Measurements from ENCODE around the gene FRMD4A. TPM values are rescaled to one million over a fixed set of nuclear protein-coding genes. Genes with fewer than 3 reads are reported as not detected.
A peak's percentile ranks its signal among the peaks of the same experiment; 100 is the strongest.
"Not testable (repeated sequence)": the region's sequence is repeated elsewhere in the genome, so short reads cannot be mapped to it uniquely, and the experiment has no call there.

FRMD4A gene
- total RNA-seq, 1 experiment from 2014 or later, result 60.8 TPM

DNA sequence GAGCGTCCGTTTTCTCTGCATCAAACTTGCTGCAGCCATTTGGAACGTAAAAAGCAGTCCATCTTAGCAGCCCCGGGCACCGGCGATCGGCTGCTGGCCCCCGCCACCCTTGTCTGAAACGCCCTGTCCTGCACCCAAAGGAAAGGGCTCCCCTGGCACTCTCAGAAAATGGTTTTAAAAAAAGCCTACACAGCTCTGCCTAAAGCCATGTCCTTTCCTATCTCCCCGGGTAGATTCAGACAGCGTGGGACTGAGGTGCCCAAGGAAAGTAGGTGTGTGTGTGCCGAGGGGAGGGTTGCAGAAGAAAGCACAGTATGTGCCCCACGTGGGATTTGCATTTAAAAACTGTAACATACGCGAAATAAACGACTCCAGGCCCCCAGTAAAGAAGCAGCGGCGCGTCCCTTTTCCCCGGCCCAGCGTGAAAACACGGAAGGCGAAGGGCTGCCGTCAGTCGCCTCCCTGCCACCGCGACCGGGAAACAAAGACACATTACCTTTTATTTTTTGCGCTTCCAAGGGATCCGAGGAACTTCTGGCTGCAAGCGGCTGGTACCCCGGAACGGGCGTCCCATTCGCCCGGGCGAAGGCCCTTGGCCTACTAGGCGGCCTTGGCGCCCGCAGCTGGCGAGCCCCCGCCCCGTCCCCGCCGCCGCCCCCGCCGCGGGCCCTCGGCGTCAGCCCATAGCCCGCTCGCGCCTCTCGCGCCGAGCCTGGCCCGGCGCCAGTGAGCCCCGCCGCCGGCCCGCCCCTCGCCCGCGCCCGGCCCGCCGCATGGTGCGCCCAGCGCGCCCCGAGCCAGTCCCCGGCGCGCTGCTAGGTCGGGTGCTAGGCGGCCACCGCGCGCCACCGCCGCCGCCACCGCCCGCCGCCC, 439.4 kb downstream of the FRMD4A start:
- no peak for DNase-seq (ENCODE audit: low read depth)

DNA sequence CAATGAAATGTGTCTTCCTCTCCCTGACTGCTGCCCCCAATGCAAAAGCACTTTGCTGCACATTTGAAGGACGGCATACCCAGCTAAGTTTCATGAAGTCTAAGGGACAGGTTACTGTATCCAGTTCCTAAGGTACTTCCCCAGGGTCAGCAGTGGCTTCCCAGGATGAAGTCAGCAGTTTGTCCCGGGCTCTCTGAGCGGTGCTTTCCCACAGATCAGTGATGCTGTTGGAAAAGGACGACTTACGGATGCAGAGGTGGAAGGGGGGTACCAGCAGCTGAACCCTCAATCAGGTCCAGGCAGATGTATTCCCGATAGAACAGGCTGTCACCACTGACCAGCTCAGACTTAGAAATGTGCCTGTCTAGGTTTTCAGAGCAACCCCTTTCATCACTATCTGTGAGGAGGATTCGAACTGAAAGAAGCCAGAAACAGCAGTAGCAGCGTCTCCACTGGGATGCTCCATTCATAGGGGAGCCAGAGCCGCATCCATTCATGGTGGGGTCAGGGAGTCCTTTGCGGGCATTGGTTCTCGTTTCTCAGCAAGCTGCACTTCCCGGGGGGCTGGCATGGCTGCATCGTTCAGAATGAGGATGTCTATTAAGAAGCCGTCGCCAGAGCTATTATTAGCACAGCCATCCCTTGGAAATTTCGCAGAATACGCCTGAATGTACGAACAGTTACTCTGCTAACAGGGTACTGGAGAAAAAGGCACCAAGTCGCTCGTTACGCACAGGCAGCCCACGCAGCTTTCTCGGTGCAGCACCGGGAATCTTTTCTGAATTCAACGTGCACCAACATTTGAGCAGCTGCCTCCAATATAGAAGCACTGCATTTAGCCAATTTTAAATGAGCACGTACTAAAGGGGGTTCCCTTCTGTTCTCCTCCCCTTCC, 440.2 kb downstream of the FRMD4A start:
- no peak for DNase-seq (ENCODE audit: low read depth)

DNA sequence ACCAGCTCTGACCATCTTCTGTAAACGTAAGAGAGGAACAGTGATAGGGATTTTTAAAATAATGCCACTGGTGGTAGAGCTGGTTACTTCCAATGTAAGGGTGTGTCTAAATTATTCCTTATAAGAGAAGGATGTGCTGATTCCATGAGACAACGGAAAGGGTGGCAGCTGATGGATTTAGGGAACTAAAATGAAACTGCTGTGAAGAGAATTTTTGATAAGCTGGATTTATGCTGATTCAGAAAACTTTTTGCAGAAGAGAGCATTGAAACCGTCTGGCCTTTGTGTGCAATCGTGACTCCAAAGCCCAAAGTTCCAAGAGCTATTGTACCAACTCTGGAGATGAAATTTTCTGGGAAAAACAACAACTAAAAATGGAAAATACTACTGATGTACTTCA, 443.0 kb downstream of the FRMD4A start:
- no peak for DNase-seq (ENCODE audit: low read depth)

DNA sequence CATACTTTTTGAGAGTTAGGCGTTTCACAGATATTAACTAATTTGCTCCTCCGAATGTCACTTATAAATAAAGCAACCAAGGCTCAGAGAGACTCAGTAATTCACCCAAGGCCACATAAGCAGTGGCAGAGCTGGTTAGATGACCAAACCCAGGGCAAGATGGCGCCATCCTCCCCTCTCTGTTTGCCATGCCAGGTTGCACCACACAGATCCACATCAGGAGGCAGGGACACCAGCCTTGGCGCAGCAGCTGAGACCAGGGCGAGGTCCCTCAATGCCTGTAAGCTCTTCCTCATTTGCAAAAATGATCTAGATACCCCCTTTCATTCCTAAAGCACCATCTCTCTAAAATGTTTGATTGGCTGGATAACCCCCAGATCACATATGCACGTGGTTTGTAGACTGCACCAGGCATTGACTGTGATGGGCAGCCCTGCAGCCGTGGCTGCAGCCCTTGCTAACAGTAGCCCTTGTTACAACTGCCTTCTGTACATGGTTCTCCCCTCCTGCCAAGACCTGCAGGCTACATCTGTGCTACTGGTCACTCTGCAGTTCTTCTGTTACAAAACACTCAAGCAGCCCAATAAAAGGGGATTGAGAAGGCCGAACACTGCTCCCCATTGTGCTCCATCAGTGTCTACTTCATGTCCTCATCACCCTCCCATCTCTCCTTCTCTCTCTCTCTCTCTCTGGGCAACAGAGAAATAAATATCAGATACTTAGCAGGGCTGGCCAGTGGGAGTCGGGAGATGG, 445.3 kb downstream of the FRMD4A start:
- DNase-seq (ENCODE audit: low read depth), result no peak

DNA sequence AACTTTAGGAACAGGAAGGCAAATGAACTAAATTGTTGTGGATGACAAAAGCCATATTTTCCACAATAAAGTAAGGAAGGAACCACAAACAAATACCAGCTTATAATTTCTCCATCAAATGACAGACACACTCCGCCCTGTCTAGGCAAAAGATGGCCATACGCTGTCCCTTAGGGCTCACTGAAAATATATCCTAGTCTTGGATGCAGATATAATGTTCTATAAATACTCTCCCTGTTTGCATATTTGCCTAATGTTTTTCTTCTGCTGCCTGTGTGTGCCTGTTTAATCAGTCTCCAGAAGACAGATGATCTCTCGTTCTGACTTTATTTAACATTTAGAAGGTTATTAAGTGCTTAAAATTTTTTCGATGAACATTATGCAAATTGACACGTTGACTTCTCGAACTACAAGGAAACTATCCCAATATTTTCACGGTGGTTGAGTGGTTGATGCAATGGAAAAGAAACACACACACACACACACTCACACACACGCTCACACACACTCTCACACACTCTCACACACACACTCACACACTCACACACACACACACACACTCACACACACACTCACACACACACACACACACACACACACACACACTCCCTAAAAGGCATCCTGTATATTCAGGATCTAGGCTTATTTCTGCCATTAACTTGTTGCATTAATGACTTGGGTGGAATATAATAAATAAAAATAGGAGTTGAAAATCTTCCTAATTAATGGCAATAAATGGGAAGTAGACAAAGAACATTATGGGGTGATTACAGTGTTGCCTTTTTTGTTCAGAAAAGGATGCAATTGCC, 446.9 kb downstream of the FRMD4A start:
- no peak for DNase-seq (ENCODE audit: low read depth)

DNA sequence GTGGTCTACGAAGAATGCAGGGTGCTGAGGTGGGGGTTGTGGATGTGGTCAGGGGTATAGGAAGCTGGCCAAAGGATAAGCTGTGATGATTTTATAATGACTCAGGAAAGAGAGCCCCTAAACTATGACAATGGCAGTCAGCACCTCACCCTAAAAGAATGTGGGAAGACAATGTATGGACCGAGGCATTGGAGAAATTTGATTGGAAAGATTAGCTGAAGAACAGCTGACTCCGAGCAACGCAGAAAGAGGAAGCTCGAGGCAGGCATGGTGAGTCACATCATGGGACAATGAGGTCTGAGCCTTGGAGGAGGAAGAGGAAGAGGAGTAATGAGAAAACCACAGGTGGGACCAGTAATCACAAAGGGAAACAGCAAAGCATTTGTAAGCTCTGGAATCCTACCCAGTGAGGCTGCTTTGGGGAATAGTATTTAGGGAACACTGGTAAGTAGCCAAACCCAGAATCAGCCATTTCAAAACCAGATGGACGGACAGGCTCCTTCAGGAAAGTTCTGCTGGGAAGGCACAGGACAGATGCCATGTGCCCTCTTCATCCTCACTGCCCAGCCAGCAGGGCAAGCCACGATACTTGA, 448.5 kb downstream of the FRMD4A start:
- peak; percentile 100 for DNase-seq (ENCODE audit: low read depth)

DNA sequence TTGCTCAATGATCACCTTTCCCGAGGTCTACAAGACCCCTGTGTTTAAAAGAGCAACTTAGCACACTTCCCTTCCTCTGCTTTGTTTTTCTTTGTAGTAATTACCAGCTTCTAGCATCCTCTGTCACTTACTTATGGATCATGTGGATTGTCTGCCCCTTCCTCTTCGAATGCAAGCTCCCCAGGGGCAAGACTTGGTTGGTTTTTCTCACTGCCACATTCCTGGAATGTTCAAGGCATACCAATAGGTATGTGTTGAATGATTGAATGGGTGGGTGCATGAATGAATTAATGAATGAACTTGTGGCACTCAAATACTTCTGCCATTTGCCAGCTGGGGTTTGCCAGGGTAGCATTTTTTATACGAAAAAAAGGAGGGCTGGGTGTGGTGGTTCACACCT, 450.0 kb downstream of the FRMD4A start:
- DNase-seq (ENCODE audit: low read depth), result no peak

DNA sequence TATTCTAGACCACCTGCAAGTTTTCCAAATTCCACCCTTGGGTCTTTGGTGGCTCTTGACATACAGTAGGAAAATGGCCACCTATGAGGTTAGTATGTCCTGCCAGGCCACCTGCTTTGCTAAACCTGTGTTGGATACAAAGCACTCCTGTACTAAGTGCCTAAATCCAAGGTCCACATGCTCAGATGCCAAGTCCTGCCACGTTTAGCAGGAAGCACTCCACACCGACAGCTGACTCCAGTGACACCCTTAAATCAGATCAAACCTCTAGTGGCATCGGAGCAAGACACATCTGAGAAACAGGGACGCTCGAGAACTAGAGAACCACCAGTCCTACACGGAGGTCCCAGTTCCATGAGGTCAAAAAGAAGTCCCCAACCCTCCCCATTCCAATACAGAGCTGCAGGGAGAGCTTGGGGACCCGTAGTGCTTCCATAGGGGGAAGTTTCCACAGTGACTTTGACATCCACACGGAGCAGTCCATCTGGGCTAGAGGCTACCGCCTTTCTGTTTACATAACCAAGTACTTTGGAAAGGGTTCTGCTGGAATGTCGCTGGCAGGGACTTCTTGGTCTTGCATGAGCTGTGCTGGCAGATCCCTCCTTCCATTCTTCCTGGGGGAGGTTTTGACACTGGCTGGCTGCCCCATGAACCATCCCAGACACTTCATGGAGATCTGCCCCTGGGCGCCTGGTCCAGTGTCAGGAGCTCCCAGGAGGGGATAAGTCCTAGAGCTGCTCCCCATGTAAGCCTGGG, 453.4 kb downstream of the FRMD4A start:
- DNase-seq (ENCODE audit: low read depth), result no peak

DNA sequence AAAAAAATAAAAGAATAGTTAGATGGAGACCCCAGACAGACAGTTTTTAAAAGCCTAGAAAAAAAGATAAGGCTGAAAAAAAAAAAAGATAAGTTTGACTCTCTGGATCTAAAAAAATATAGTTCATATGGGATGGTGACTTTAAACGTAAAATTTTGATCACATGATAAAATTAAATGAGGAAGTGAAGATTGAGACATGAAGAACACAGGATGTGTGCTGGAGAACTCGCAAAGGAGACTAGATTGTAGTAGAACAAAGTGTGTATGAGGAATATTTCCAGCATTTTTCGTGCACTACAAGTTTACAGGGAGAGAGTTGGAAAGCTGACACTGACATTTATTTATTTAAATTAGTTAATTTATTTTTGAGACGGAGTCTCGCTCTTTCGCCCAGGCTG, 457.5 kb downstream of the FRMD4A start:
- DNase-seq (ENCODE audit: low read depth), result no peak

DNA sequence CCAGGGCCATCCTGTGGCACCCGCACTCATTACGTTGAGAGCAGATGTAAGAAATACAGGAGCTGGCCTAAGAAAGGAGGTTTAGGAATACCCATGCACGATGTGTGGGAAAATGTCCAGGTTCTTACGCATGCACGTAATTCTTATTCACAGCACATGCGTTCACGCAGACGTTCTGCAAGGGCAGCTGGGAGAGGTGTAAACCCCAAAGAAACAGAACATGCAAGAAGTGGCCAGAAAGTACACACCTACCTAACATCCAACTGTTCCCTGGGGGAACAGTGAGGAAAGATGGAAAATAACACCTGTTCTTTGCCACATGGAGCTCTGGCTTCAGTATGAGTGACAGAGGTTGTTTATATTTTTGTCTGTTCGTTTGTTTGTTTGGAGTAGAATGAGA, 458.3 kb downstream of the FRMD4A start:
- DNase-seq (ENCODE audit: low read depth), result no peak

DNA sequence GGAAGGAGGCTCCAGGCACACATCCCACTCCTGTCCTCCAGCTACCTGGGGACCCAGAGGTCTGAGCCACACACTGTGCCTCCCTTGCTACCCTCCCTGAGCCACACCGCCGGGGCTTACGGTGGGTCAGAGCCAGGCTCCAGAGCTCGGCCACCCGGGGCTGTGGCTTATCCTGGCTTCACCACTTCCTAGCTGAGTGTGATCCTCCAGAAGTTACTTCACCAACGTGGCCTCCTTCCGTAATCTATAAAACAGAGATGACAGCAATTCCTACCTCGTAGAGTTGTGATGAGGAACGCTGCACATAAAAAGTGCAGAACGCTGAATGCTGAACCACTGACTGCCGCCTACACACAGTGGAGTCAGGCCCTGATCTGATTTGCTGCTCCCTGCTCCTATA, 458.9 kb downstream of the FRMD4A start:
- no peak for DNase-seq (ENCODE audit: low read depth)

DNA sequence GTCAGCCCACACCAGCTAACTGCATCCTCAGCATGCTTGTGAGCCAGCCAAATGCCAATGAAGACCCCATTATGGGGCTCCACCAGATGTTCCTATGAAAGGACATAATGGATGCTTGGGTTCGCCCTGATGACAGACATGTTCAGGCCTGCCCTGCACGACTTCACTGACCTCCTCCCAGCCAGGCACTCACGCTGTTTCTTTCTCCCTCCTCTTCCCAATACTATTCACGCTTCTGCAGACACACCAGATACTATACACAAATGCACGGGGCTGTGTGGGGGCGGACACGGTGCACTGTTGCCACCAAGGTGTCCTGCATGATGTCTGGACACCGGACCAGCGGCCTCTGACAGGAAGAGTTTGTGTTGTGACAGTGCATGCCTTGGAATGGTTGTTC, 459.7 kb downstream of the FRMD4A start:
- no peak for DNase-seq (ENCODE audit: low read depth)

DNA sequence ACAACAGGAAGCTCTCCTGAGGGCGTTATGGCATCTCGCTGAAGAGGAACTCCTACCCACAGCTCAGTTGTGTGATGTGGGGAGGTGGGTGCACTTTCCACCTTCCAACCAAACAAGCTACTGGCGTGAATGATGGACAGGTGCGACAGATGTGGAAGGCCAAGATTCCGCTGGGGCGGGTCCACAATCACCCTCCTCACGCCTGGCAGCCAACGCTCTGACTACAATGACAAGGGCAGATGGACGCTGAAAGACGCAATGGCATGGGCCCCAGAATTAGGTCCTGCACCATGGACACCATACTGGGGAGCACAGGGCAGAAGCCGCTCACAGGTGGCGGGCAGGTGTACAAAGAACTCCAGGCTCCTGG, 461.4 kb downstream of the FRMD4A start:
- no peak for DNase-seq (ENCODE audit: low read depth)

DNA sequence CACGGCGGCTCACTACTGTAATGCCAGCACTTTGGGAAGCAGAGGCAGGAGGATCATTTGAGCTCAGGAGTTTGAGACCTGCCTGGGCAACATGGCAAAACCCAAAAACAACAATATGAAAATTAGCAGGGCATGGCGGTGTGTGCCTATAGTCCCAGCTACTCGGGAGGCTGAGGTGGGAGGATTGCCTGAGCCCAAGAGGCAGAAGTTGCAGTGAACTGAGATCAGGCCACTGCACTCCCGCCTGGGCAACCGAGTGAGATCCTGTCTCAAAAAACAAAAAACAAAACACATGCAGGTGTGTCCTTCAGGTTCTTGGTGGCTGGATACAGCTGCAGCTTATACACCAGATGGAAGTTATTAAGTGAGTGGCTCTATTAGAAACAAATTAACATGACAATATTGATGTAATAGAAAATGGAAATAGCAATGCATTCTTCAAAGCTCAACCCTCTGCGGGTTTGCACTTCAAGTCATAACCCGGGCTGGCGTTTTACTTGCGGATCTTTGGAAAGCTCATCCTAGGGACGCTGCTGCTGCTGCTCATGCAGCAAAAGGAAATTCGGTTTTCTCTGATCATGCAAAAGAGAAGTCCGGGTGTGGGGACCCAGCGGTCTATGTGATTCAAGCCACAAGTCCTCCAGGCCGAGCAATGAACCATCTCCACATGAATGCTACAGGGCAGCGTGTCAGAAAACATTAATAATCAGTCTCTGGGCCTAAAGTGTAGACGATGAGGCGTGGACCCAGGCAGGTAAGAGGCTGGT, 462.0 kb downstream of the FRMD4A start:
- no peak for DNase-seq (ENCODE audit: low read depth)

DNA sequence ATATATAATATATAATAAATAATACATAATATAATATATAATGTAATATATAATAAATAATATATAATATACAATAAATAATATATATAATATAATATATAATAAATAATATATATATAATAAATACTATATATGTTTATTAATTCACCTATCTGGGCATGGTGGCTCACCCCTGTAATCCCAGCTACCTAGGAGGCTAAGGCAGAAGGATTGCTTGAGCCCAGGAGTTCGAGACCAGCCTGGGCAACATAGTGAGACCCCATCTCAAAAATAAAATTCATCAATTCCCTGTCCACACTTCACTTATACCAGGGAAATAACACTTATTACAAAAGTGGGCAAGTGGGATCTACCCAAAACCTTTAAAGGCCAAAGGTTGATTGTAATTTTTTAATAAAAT, 462.9 kb downstream of the FRMD4A start:
- DNase-seq (ENCODE audit: low read depth), result no peak

DNA sequence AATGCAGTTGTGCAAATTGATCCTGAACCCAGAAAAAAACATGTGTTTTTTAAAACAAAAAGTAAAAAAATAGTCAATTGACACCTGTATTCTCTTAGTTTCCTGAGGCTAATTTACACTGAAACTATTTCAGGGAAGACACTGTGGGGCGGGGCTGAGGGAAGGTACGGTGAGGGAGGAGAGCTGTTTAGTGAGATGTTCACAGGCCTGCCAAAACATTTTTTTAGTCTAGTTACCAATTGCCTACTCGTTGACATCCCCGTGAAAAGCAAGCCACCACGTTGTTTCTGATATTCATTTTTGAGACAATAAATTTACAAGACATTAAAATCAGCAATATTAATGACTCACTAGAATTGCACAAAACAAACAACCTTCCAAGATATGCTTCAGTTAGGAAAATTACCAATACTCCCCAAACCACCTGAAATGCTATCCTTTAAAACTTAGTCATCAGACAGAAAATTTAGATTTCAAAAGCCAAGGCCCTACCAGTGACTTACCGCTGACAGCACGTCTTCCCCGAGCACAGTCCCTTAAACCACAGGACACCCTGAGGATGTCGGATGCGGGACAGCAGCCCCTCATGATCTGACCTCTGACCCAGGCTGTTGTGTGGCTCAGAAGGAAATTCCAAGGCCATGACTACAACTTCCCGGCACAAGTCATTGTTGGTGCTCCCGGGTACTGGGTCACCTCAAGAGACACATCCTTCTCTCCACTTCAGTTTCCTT, 464.8 kb downstream of the FRMD4A start:
- DNase-seq (ENCODE audit: low read depth), result peak; percentile 99

DNA sequence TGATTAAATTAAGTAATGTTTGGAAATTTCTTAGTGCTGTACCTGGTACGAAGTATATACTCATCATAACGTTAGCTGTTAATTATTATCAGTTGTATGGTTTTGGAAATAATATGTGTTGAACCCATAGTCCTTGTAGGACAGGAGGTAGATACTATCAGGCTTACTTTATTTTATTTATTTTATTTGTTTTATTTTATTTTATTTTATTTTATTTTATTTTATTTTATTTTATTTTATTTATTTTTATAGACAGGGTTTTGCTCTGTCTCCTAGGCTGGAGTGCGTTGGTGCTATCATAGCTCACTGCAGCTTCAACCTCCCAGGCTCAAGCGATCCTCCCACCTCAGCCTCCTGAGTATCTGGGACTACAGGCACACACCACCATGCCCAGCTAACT, 465.5 kb downstream of the FRMD4A start:
- DNase-seq (ENCODE audit: low read depth), result not testable (repeated sequence)

DNA sequence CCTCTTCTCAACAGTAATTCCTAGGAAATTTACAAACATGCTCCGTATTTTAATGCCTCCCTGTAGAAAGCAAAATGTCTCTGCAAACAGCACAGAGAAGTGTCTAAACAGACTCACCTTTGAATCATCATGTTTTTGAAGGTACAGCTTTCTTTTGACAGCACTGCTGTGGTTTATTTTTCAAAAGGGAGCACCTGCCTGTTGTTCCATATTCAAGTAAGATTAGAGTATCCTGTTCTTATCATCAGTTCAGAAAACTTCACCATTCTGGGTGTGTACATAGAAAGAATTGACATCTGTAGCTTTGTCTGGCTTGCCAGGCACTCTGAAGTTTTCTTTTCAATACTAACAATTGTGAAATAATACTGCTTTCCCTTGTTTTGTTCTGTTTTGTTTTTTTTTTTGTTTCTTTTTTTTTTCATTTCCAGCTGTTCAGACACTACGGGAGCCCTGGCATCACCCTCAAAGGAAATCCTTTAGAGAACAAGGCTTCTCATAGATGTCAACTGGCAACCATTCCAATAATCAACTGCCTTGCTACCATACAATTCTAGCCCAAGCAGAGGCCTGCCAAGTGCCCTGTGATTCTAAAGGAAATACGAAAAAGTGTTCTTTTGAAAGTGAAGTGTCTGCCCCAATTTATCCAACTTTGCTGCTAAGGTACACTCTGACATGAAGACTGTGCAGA, 468.0 kb downstream of the FRMD4A start:
- no peak for DNase-seq (ENCODE audit: low read depth)
